K562 (cell line): ENCODE measurements around the gene GPRC5B. TPM values are rescaled to one million over a fixed set of nuclear protein-coding genes. Genes with fewer than 3 reads are reported as not detected.

Source experiments
- ARID2 ChIP-seq: fragments of 450-650 bp; IDR thresholded peaks from 2 replicates; pipeline ENCODE4 v1.6.1; 2017; ENCODE audit warnings: antibody characterized with exemption, mild to moderate bottlenecking
- CAMTA2 ChIP-seq: fragments of 250-450 bp; sonication (Bioruptor Pico); conservative IDR thresholded peaks from 2 replicates; pipeline ENCODE4 v1.5.1; 2022
- ELF4 ChIP-seq: fragments of 450-650 bp; formaldehyde crosslinking; IDR thresholded peaks from 2 replicates; pipeline ENCODE4 v1.4.0; 2022; ENCODE audit warnings: missing genetic modification characterization
- FOXA3 ChIP-seq, 2 experiments: fragments of 450-650 bp in 1 of 2; sonication (generic) in 1 of 2; formaldehyde crosslinking; IDR thresholded peaks in 1 of 2; conservative IDR thresholded peaks in 1 of 2; 2 replicates each; pipeline versions ENCODE4 v1.4.0 to v1.8.0; 2020 to 2022; ENCODE audit warnings: mild to moderate bottlenecking in 2 of 2, missing genetic modification reagents in 1 of 2
- FOXK2 ChIP-seq, 2 experiments: fragments of 450-650 bp; IDR thresholded peaks in 1 of 2; conservative IDR thresholded peaks in 1 of 2; 2 replicates each; pipeline ENCODE4 v1.6.1; 2016; ENCODE audit warnings: low read depth in 2 of 2, mild to moderate bottlenecking in 1 of 2
- HLTF ChIP-seq: fragments of 450-650 bp; IDR thresholded peaks from 2 replicates; pipeline ENCODE4 v1.6.1; 2016
- IFI16 ChIP-seq: fragments of 250-450 bp; sonication (Bioruptor Pico); IDR thresholded peaks from 2 replicates; pipeline ENCODE4 v2.1.2; 2022; ENCODE audit warnings: mild to moderate bottlenecking, inconsistent platforms
- IRF1 ChIP-seq: sonication (generic); formaldehyde crosslinking; IDR thresholded peaks from 2 replicates; pipeline ENCODE4 v1.8.0; 2022; ENCODE audit warnings: missing genetic modification reagents, mild to moderate bottlenecking, borderline replicate concordance
- JUN ChIP-seq, 2 experiments: sonication (generic) in 1 of 2; formaldehyde crosslinking in 1 of 2; IDR thresholded peaks; 2 replicates each; pipeline versions ENCODE4 v1.6.1 to v1.8.0; 2012 to 2022; ENCODE audit warnings: borderline replicate concordance in 2 of 2, mild to moderate bottlenecking in 2 of 2, improper control_type of control experiment in 1 of 2, low read depth in 1 of 2, low read length in 1 of 2, missing genetic modification reagents in 1 of 2
- KDM2B ChIP-seq: fragments of 250-450 bp; sonication (Bioruptor Pico); IDR thresholded peaks from 2 replicates; pipeline ENCODE4 v1.8.0; 2021; ENCODE audit warnings: mild to moderate bottlenecking, moderate library complexity
- LARP7 ChIP-seq: fragments of 450-650 bp; IDR thresholded peaks from 2 replicates; pipeline ENCODE4 v1.6.1; 2016
- MCM2 ChIP-seq: fragments of 450-650 bp; IDR thresholded peaks from 2 replicates; pipeline ENCODE4 v1.6.1; 2017; ENCODE audit warnings: low read depth, mild to moderate bottlenecking
- NCOR1 ChIP-seq: fragments of 450-650 bp; IDR thresholded peaks from 2 replicates; pipeline ENCODE4 v1.6.1; 2016; ENCODE audit warnings: mild to moderate bottlenecking, moderate library complexity
- NFIX ChIP-seq: fragments of 250-450 bp; sonication (Bioruptor Pico); IDR thresholded peaks from 2 replicates; pipeline ENCODE4 v1.4.0; 2020; ENCODE audit warnings: low read depth, mild to moderate bottlenecking, moderate library complexity
- SMAD1 ChIP-seq: fragments of 150-350 bp; IDR thresholded peaks from 2 replicates; pipeline ENCODE4 v1.6.1; 2014; ENCODE audit warnings: low read length, low read depth; ENCODE audit not compliant: partially characterized antibody
- TAF1 ChIP-seq: IDR thresholded peaks from 2 replicates; pipeline ENCODE4 v1.6.1; 2011; ENCODE audit warnings: mild to moderate bottlenecking, low read length, moderate library complexity; ENCODE audit not compliant: insufficient read depth, control insufficient read depth, severe bottlenecking; ENCODE audit errors: extremely low read depth
- ZC3H4 ChIP-seq: sonication (generic); formaldehyde crosslinking; IDR thresholded peaks from 2 replicates; pipeline ENCODE4 v1.9.0; 2021; ENCODE audit warnings: missing genetic modification reagents, borderline replicate concordance
- ZFX ChIP-seq: sonication (generic); formaldehyde crosslinking; IDR thresholded peaks from 2 replicates; pipeline ENCODE4 v1.8.0; 2022; ENCODE audit warnings: mild to moderate bottlenecking, missing genetic modification reagents, moderate library complexity
- ZNF197 ChIP-seq: fragments of 200-800 bp; sonication (Bioruptor generic); IDR thresholded peaks from 2 replicates; pipeline ENCODE4 v1.6.1; 2016; ENCODE audit warnings: low read depth, missing genetic modification characterization, missing compliant biosample characterization
- ZNF395 ChIP-seq: fragments of 200-800 bp; sonication (Bioruptor generic); IDR thresholded peaks from 2 replicates; pipeline ENCODE4 v1.6.1; 2017; ENCODE audit warnings: missing genetic modification characterization, missing compliant biosample characterization
- ZNF512 ChIP-seq: IDR thresholded peaks from 2 replicates; pipeline ENCODE4 v1.6.1; 2016; ENCODE audit warnings: missing genetic modification characterization, missing compliant biosample characterization
- ZNF76 ChIP-seq: fragments of 250-450 bp; sonication (Bioruptor Pico); IDR thresholded peaks from 2 replicates; pipeline ENCODE4 v1.4.0; 2020; ENCODE audit warnings: mild to moderate bottlenecking, moderate library complexity, borderline replicate concordance
- ZNF778 ChIP-seq: fragments of 450-650 bp; formaldehyde crosslinking; IDR thresholded peaks from 2 replicates; pipeline ENCODE4 v1.4.0; 2020; ENCODE audit warnings: mild to moderate bottlenecking, moderate library complexity
- polyA plus RNA-seq, 8 experiments: library from polyadenylated mRNA; depleted of rRNA in 4 of 8; stranded (reverse) in 5 of 8; unstranded in 3 of 8; fragments of >200 nt; fragmentation: Nextera tagmentation in 2 of 8; fragmentation: Illumina TruSeq in 1 of 8; extraction: Ambion mirVana in 2 of 8; extraction: Trizol in 1 of 8; gene quantifications; 2 replicates each; pipeline versions ENCODE4 v1.2.1 to v1.2.3, GENCODE V29; 2011 to 2014; ENCODE audit warnings: inconsistent platforms in 1 of 8, missing spikeins in 1 of 8
- total RNA-seq, 7 experiments: library from RNA; depleted of rRNA in 6 of 7; stranded (reverse); fragments of >200 nt in 6 of 7; fragmentation: Illumina TruSeq in 2 of 7; extraction: Trizol in 2 of 7; gene quantifications; 2 replicates each; pipeline versions ENCODE4 v1.2.1 to v1.2.3, GENCODE V29; 2011 to 2021; ENCODE audit warnings: low replicate concordance in 1 of 7
- TF ChIP-seq, protein P1 (sequence below): fragments of 450-650 bp; IDR thresholded peaks from 2 replicates; pipeline ENCODE4 v1.6.1; 2016; ENCODE audit warnings: antibody characterized with exemption

GPRC5B gene
- total and polyA plus RNA-seq, 9 of the 15 experiments (the other 6 are each of a cell fraction or from before 2014, with no cell fraction given), result 0.65 to 5.5 (median 1.3) TPM

GRCh38 chr16:19842426-19843157, 42.1 kb downstream of the GPRC5B start (continued):
- TF ChIP-seq ZNF395 (CRISPR knock-in tag) (0 out of 2 replicates have a peak, but pooled peaks have one; percentile 40), IRF1 (CRISPR knock-in tag) (no peak), CAMTA2 (CRISPR knock-in tag) (no peak), ARID2 (no peak), IFI16 (CRISPR knock-in tag) (no peak), ZNF512 (tag) (no peak), FOXA3 (CRISPR knock-in tag; conservative IDR thresholded peaks at IDR 0.05 in 1 of 2, IDR thresholded peaks at IDR 0.05 in 1 of 2) (peak in 1 of 2 experiments; percentile 90; a peak in 2 of 4 replicates), FOXK2 (conservative IDR thresholded peaks at IDR 0.05 in 1 of 2, IDR thresholded peaks at IDR 0.05 in 1 of 2; ENCODE audit: low read depth in 2 of 2) (peak in 1 of 2 experiments; percentile 54; a peak in 3 of 4 replicates), KDM2B (CRISPR knock-in tag) (no peak), ELF4 (CRISPR knock-in tag) (no peak), MCM2 (no peak), NCOR1 (peak; percentile 88), NFIX (CRISPR knock-in tag) (no peak), HLTF (no peak), ZNF197 (no peak), JUN (IDR thresholded peaks at IDR 0.05; ENCODE audit: borderline replicate concordance, low read depth, low read length) (0 out of 2 replicates have a peak, but pooled peaks have one; percentile 17), JUN (CRISPR knock-in tag; IDR thresholded peaks at IDR 0.05; ENCODE audit: borderline replicate concordance) (no peak), ZC3H4 (CRISPR knock-in tag) (no peak), ZNF778 (CRISPR knock-in tag) (no peak), ZFX (CRISPR knock-in tag) (no peak), TAF1 (no peak), LARP7 (no peak), ZNF76 (no peak), SMAD1 (no peak)
- TF ChIP-seq, protein P1, sequence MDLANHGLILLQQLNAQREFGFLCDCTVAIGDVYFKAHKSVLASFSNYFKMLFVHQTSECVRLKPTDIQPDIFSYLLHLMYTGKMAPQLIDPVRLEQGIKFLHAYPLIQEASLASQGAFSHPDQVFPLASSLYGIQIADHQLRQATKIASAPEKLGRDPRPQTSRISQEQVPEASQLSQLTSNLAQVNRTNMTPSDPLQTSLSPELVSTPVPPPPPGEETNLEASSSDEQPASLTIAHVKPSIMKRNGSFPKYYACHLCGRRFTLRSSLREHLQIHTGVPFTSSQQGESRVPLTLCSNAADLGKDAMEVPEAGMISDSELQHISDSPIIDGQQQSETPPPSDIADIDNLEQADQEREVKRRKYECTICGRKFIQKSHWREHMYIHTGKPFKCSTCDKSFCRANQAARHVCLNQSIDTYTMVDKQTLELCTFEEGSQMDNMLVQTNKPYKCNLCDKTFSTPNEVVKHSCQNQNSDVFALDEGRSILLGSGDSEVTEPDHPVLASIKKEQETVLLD, result no peak
